H7 (cell line): ENCODE measurements around the gene CNTNAP2. TPM values are rescaled to one million over a fixed set of nuclear protein-coding genes. Genes with fewer than 3 reads are reported as not detected.
"Not testable (repeated sequence)": the region's sequence is repeated elsewhere in the genome, so short reads cannot be mapped to it uniquely, and the experiment has no call there.

ENCODE experiments used
- DNase-seq: peaks from one replicate; pipeline ENCODE4 v3.0.0; 2012
- H3K27me3 ChIP-seq: 2 replicates; pipeline ENCODE4 v1.6.0; 2011; ENCODE audit warnings: mild to moderate bottlenecking, low read length; ENCODE audit not compliant: control insufficient read depth, insufficient read depth
- H3K36me3 ChIP-seq: replicated peaks from 2 replicates; pipeline ENCODE4 v1.5.1; 2011; ENCODE audit warnings: low read length; ENCODE audit not compliant: control insufficient read depth, insufficient read depth
- H3K4me3 ChIP-seq: 2 replicates; pipeline ENCODE4 v1.5.1; 2011; ENCODE audit warnings: low read depth, mild to moderate bottlenecking, control low read depth, low read length, moderate library complexity; ENCODE audit not compliant: insufficient read depth
- total RNA-seq: library from RNA; depleted of rRNA; stranded (reverse); fragments of >200 nt; shearing (Covaris generic); gene quantifications from 2 replicates; pipeline ENCODE4 v1.2.3, GENCODE V29; 2014

CNTNAP2 gene
- total RNA-seq, 1 experiment from 2014 or later = 109 TPM

GRCh38 chr7:148465441-148465840 is 2348.8 kb downstream of the CNTNAP2 start:
- not testable (repeated sequence) for H3K36me3 ChIP-seq, H3K27me3 ChIP-seq, DNase-seq, H3K4me3 ChIP-seq

DNA sequence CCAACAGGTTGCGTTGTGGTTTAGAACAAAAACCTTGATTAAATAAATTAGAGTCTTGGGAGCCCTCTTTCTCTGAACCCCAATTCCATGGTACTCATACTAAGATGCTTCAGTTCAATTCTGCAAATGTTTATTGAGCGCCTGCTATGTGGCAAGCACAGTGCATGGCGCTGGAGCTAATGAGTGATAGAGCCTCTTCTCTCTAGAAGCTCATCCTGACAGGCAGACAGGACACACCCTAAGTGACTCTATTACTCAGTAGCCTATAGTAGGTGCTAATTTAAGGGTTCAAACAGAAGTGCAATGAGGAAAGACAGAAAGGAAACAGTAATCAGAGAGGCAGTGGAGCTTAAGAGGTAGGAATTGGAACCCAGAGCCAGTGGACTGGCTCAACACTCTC is 2349.5 kb downstream of the CNTNAP2 start:
- no peaks in the 10 kb centered on the region for H3K27me3 ChIP-seq
- no peak overlapping the region for H3K4me3 ChIP-seq
- no peak for DNase-seq
- H3K36me3 ChIP-seq = no peaks in the 10 kb centered on the region

DNA sequence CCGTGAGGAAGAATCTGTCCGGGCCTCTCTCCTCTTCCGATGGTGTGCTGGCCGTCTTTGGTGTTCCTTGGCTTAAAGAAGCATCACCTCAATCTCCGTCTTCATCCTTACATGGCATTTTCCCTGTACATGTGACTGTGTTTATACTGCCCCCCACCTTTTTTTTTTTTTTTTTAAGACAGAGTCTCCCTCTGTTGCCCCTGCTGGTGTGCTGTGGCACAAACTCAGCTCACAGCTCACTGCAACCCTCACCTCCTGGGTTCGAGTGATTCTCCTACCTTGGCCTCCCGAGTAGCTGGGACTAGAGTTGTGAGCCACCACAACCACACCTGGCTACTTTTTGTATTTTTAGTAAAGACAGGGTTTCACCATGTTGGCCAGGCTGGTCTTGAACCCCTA is 2352.1 kb downstream of the CNTNAP2 start:
- no peak for DNase-seq
- Histone ChIP-seq H3K36me3 (no peaks in the 10 kb centered on the region), H3K4me3 (no peak overlapping the region), H3K27me3 (no peaks in the 10 kb centered on the region)
